ENCODE data around the gene SYTL2.

- TF ChIP-seq CTCF (conservative IDR thresholded peaks at IDR 0.05; ENCODE audit: low read depth, low read length): no peak
- no peak for TF ChIP-seq EZH2 (IDR thresholded peaks at IDR 0.05; ENCODE audit: borderline replicate concordance, low read depth, low read length, poor library complexity, severe bottlenecking)
Observed at GRCh38 chr11:85831050-85831449, 20.1 kb upstream of the SYTL2 start.
